Tibial nerve (tissue), 4 donors: ENCODE results near the gene SRBD1. TPM values are rescaled to one million over a fixed set of nuclear protein-coding genes. Genes with fewer than 3 reads are reported as not detected.

Source experiments
- DNase-seq, 2 donors: peaks; one replicate each; pipeline ENCODE4 v3.0.0-alpha.2; 2019; ENCODE audit warnings: low spot score in 2 of 2
- H3K27ac ChIP-seq, 4 donors: fragments of 200-600 bp; sonication (generic) in 3 of 4; one replicate each; pipeline ENCODE4 v1.5.1; 2017 to 2019; ENCODE audit warnings: mild to moderate bottlenecking in 1 of 4
- H3K27me3 ChIP-seq, 2 donors: fragments of 200-600 bp; sonication (generic) in 1 of 2; one replicate each; pipeline versions ENCODE4 v1.5.1 to v1.6.0; 2017 to 2019
- H3K36me3 ChIP-seq, 3 donors: fragments of 200-600 bp; sonication (generic); one replicate each; pipeline ENCODE4 v1.5.1; 2018 to 2019
- H3K4me1 ChIP-seq, 4 donors: fragments of 200-600 bp; sonication (generic) in 3 of 4; one replicate each; pipeline ENCODE4 v1.5.1; 2017 to 2019
- H3K4me3 ChIP-seq, 4 donors: fragments of 200-600 bp; sonication (generic) in 3 of 4; one replicate each; pipeline ENCODE4 v1.5.1; 2017 to 2019; ENCODE audit warnings: mild to moderate bottlenecking in 1 of 4, moderate library complexity in 1 of 4
- H3K9me3 ChIP-seq, 4 donors: fragments of 200-600 bp; sonication (generic) in 3 of 4; one replicate each; pipeline ENCODE4 v1.5.1; 2017 to 2019
- EP300 ChIP-seq, 2 donors: sonication (generic); formaldehyde crosslinking; IDR thresholded peaks; one replicate each; pipeline ENCODE4 v1.6.1; 2017; ENCODE audit warnings: antibody characterized with exemption in 2 of 2, mild to moderate bottlenecking in 1 of 2
- POLR2A ChIP-seq, 2 donors: fragments of 450-650 bp; IDR thresholded peaks; one replicate each; pipeline ENCODE4 v1.6.1; 2017; ENCODE audit warnings: antibody characterized with exemption in 2 of 2, mild to moderate bottlenecking in 2 of 2, moderate library complexity in 2 of 2
- WGBS, 2 donors: methylation state at CpG; one replicate each; pipeline ENCODE4 v1.1.5; 2018; 5-methylcytosine and 5-hydroxymethylcytosine counted together
- total RNA-seq, 4 donors: library from RNA; depleted of rRNA; stranded (reverse); fragments of >200 nt; gene quantifications; one replicate each; pipeline ENCODE4 v1.1.0, GENCODE V29; 2016
- TF ChIP-seq, protein P1 (sequence below), 5 experiments: fragments of 200-600 bp in 3 of 5; fragments of 450-650 bp in 2 of 5; sonication (generic) in 3 of 5; IDR thresholded peaks; one replicate each; pipeline ENCODE4 v1.5.1; 2016 to 2019; ENCODE audit warnings: antibody characterized with exemption in 5 of 5, mild to moderate bottlenecking in 3 of 5, moderate library complexity in 2 of 5

The SRBD1 gene
- total RNA-seq, 4 donors from 2014 or later = 14.7 to 36.7 (median 20.8) TPM

DNA sequence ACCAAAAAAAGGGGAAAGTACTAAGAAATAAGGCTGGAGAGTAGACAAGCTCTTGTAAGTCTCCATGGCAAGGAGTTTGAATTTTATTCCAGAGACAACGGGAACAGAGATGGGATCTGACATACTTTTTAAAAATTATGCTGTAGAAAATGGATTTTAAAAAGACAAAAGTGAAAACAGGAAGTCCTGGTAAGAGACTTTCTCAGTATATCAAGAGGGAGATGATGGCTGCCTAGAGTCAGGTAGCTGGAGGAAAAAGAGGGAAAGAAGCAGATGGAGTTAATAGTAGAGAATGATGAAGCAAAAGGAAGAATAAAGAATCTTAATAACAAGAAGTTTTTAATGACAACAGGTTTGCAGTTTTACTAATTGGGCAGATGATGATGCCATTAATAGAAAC lies 168.1 kb downstream of the SRBD1 start:
- no peak overlapping the region for H3K27ac ChIP-seq
- H3K27me3 ChIP-seq = no peaks in the 10 kb centered on the region
- no peak for DNase-seq
- peaks cover 0 to 3% (median 0%) of the 10 kb centered on the region in 4 donors for H3K4me1 ChIP-seq
- H3K9me3 ChIP-seq = no peaks in the 10 kb centered on the region
- TF ChIP-seq EP300 (IDR thresholded peaks at IDR 0.05) (no peak), POLR2A (IDR thresholded peaks at IDR 0.05) (no peak)
- TF ChIP-seq, protein P1, sequence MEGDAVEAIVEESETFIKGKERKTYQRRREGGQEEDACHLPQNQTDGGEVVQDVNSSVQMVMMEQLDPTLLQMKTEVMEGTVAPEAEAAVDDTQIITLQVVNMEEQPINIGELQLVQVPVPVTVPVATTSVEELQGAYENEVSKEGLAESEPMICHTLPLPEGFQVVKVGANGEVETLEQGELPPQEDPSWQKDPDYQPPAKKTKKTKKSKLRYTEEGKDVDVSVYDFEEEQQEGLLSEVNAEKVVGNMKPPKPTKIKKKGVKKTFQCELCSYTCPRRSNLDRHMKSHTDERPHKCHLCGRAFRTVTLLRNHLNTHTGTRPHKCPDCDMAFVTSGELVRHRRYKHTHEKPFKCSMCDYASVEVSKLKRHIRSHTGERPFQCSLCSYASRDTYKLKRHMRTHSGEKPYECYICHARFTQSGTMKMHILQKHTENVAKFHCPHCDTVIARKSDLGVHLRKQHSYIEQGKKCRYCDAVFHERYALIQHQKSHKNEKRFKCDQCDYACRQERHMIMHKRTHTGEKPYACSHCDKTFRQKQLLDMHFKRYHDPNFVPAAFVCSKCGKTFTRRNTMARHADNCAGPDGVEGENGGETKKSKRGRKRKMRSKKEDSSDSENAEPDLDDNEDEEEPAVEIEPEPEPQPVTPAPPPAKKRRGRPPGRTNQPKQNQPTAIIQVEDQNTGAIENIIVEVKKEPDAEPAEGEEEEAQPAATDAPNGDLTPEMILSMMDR (IDR thresholded peaks at IDR 0.05) = no peak
- no peak overlapping the region for H3K4me3 ChIP-seq
- 82 to 86% methylated on average over 1 of the region's 1 CpG for WGBS, 2 donors
- H3K36me3 ChIP-seq = no peaks in the 10 kb centered on the region

DNA sequence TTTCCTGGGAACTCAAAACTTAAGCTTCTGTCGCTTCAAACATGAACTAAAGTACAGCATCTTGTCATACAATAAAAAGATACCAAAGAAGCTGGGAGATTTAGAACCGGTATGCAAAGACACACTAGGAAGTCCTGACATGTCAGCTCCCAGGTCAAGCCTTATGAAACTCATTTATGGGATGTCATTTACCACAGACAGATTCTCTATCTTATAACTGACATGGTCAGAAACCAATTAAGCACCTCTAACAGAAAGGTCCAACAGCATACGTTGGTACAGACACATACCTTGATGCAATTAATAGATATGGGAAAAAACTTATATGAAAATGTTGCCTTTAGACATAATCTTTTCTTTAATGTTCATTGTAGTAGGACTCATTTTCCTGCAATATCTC lies 169.0 kb downstream of the SRBD1 start:
- peaks cover 0 to 3% (median 0%) of the 10 kb centered on the region in 4 donors for H3K4me1 ChIP-seq
- no peaks in the 10 kb centered on the region for H3K9me3 ChIP-seq
- H3K27me3 ChIP-seq = no peaks in the 10 kb centered on the region
- DNase-seq = no peak
- 90 to 91% methylated on average over 3 of the region's 3 CpGs for WGBS, 2 donors
- no peak overlapping the region for H3K4me3 ChIP-seq
- no peak for TF ChIP-seq POLR2A (IDR thresholded peaks at IDR 0.05)
- no peak for TF ChIP-seq EP300 (IDR thresholded peaks at IDR 0.05)
- TF ChIP-seq, protein P1 (IDR thresholded peaks at IDR 0.05) = no peak
- H3K27ac ChIP-seq = no peak overlapping the region
- H3K36me3 ChIP-seq = no peaks in the 10 kb centered on the region

DNA sequence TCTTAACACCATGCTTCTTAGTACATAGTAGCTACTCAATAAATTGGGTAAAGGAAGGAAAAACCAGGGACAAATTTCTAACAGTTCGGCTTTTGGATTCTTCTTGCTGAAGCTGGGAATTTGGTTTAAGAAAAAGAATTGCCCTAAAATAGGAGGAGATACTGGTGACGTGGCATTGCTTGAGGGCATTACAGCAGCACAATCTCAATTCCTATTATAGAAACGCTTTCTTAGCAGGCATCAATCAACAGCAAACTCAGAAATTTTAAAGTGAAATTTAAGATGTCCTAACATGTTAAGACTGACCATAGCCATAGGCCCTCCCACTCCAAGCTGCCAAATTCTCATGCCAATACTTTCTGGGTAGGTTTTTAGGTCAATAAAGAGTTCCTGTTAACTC lies 169.5 kb downstream of the SRBD1 start:
- Histone ChIP-seq H3K4me1 (peaks cover 0 to 3% (median 0%) of the 10 kb centered on the region in 4 donors), H3K36me3 (no peaks in the 10 kb centered on the region), H3K27me3 (no peaks in the 10 kb centered on the region), H3K27ac (no peak overlapping the region), H3K9me3 (no peaks in the 10 kb centered on the region), H3K4me3 (no peak overlapping the region)
- WGBS, 2 donors = 93 to 98% methylated on average over 3 of the region's 3 CpGs
- no peak for DNase-seq
- TF ChIP-seq EP300 (IDR thresholded peaks at IDR 0.05) = no peak
- no peak for TF ChIP-seq POLR2A (IDR thresholded peaks at IDR 0.05)
- TF ChIP-seq, protein P1 (IDR thresholded peaks at IDR 0.05) = no peak

DNA sequence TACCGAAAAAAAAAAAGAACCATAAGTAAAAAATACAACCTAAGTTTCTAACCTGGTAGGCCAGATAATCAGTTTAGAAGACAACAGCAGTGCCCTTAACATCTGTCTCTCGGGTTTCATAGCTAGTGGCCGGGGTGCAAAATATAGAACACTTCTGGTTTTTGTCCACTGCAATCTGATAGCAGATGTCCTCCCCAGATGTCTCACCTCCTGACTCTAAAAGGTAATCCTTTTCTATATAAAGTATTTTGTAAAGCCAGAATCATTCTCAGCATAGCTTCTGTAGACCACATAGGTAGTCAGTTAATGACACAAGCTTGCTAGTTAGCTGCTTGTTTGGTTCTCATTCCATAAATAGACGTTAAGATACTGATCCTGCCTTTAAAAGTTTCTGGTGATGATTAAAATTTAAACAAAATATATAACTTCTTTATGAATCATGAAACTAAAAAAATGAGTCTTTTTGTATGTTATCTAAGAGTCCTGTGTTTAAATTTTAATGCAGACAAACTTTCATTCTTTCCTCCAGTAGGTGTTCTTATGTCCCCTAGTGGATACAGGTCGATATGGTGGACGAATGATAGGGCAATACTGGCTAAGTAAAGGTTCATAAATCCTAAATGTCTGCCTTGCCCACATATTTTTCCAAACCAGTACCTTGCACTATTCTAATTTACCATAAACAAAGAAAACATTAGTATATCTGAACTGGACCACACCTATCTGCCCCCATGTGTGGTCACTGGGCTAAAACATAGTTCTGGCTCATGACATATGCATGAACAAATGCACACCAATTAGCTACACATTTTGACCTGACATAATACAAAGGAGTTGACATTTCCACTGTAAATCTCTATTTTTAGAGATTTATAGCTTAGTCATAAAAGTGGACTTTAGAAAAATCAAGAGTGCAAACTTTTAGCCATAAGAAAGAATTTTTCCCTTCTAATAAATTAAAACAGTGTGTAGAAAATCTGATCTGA lies 171.0 kb downstream of the SRBD1 start:
- no peak overlapping the region for H3K4me3 ChIP-seq
- no peak for TF ChIP-seq POLR2A (IDR thresholded peaks at IDR 0.05)
- no peak for TF ChIP-seq EP300 (IDR thresholded peaks at IDR 0.05)
- TF ChIP-seq, protein P1 (IDR thresholded peaks at IDR 0.05) = no peak
- H3K27me3 ChIP-seq = no peaks in the 10 kb centered on the region
- no peaks in the 10 kb centered on the region for H3K9me3 ChIP-seq
- H3K27ac ChIP-seq = no peak overlapping the region
- WGBS, 2 donors = 92 to 96% methylated on average over 6 of the region's 6 CpGs
- DNase-seq = no peak
- H3K36me3 ChIP-seq = no peaks in the 10 kb centered on the region
- H3K4me1 ChIP-seq = peaks cover 0 to 2% (median 0%) of the 10 kb centered on the region in 4 donors
